K562 (cell line): Measurements from ENCODE around the gene RIMBP3C. TPM values are rescaled to one million over a fixed set of nuclear protein-coding genes. Genes with fewer than 3 reads are reported as not detected.
A peak's percentile ranks its signal among the peaks of the same experiment; 100 is the strongest.

Source experiments
- ATAC-seq: fragments of 200-7000 bp; cut with Tn5 transposase; 3 replicates; pipeline ENCODE4 v1.9.1; 2020; ENCODE audit warnings: moderate library complexity
- BruUV-seq: library from RNA; stranded (reverse); fragments of 400-500 nt; replicated peaks from 2 replicates; lab custom pipeline; 2021; lab: Mats Ljungman, UMichigan
- CTCF ChIA-PET: fragments of 300-600 bp; formaldehyde crosslinking; extraction: SDS; loops from one replicate; lab custom pipeline; 2021; ENCODE audit warnings: low intra/inter-chr PET ratio; lab: Yijun Ruan, JAX
- POLR2A ChIA-PET: fragments of 300-600, 350-650 bp; sonication (Branson Sonifier 250); formaldehyde crosslinking; extraction: SDS; loops from one replicate; lab custom pipeline; 2021; ENCODE audit warnings: antibody characterized with exemption, inconsistent platforms; lab: Yijun Ruan, JAX
- DNase-seq, 4 experiments: peaks; one replicate each; pipeline versions ENCODE4 v3.0.0 to v3.0.0-alpha.2; 2011 to 2018; ENCODE audit warnings: low spot score in 3 of 4, mixed read lengths in 3 of 4; ENCODE audit errors: extremely low read depth in 1 of 4
- FAIRE-seq: peaks from 2 replicates; lab custom pipeline; 2011; peaks lifted over from hg19 to GRCh38; lab: Jason Lieb, UNC
- H2AFZ ChIP-seq: 2 replicates; pipeline ENCODE4 v1.6.0; 2011; ENCODE audit warnings: low read depth, low read length, control low read depth, inconsistent platforms
- H3K27ac ChIP-seq: fragments of 200-600 bp; 3 replicates; pipeline ENCODE4 v1.8.0; 2011; ENCODE audit warnings: low read depth, mild to moderate bottlenecking, control low read depth, inconsistent platforms, low read length, moderate library complexity, mixed read lengths; ENCODE audit errors: extremely low read depth
- H3K27me3 ChIP-seq, 2 experiments: fragments of 300-600 bp in 1 of 2; 2 replicates in 1 of 2; 3 replicates in 1 of 2; pipeline versions ENCODE4 v1.6.0 to v1.8.0; 2011; ENCODE audit warnings: inconsistent platforms in 2 of 2, low read length in 2 of 2, mild to moderate bottlenecking in 1 of 2, mixed read lengths in 1 of 2, moderate library complexity in 1 of 2; ENCODE audit not compliant: control insufficient read depth in 2 of 2, insufficient read depth in 2 of 2
- H3K36me3 ChIP-seq: fragments of 300-600 bp; 3 replicates; pipeline ENCODE4 v1.8.0; 2011; ENCODE audit warnings: mild to moderate bottlenecking, low read length, inconsistent platforms; ENCODE audit not compliant: control insufficient read depth, insufficient read depth
- H3K4me1 ChIP-seq, 2 experiments: fragments of 200-600 bp in 1 of 2; replicated peaks in 1 of 2; 2 replicates in 1 of 2; 3 replicates in 1 of 2; pipeline versions ENCODE4 v1.5.1 to v1.8.0; 2011; ENCODE audit warnings: inconsistent platforms in 2 of 2, low read length in 2 of 2, mild to moderate bottlenecking in 1 of 2, mixed read lengths in 1 of 2, moderate library complexity in 1 of 2; ENCODE audit not compliant: control insufficient read depth in 2 of 2, insufficient read depth in 2 of 2
- H3K4me2 ChIP-seq: 2 replicates; pipeline ENCODE4 v1.6.1; 2011; ENCODE audit warnings: low read length, control low read depth, inconsistent platforms, mixed read lengths; ENCODE audit not compliant: insufficient read depth
- H3K4me3 ChIP-seq: fragments of 200-600 bp; sonication (generic), shearing (Covaris generic); 2 replicates; pipeline ENCODE4 v1.5.1; 2016; ENCODE audit warnings: control low read depth, inconsistent platforms
- H3K79me2 ChIP-seq: fragments of 200-600 bp; 3 replicates; pipeline ENCODE4 v1.8.0; 2011; ENCODE audit warnings: low read length, inconsistent platforms; ENCODE audit not compliant: control insufficient read depth, insufficient read depth
- H3K9ac ChIP-seq, 2 experiments: 2 replicates each; pipeline versions ENCODE4 v1.6.0 to v1.6.1; 2011; ENCODE audit warnings: low read depth in 2 of 2, low read length in 2 of 2, control low read depth in 1 of 2, inconsistent platforms in 1 of 2, mild to moderate bottlenecking in 1 of 2, mixed read lengths in 1 of 2; ENCODE audit not compliant: insufficient read depth in 1 of 2
- H3K9me1 ChIP-seq: one replicate; pipeline ENCODE4 v1.6.0; 2011; ENCODE audit warnings: inconsistent platforms, mild to moderate bottlenecking, low read length, moderate library complexity; ENCODE audit not compliant: control insufficient read depth, insufficient read depth
- H3K9me3 ChIP-seq: replicated peaks from 2 replicates; pipeline ENCODE4 v1.5.1; 2011; ENCODE audit warnings: low read depth, low read length, inconsistent platforms; ENCODE audit not compliant: control insufficient read depth, insufficient read depth
- H4K20me1 ChIP-seq: replicated peaks from 2 replicates; pipeline ENCODE4 v1.6.1; 2011; ENCODE audit warnings: low read length, inconsistent platforms, mixed read lengths; ENCODE audit not compliant: control insufficient read depth, insufficient read depth
- CBX1 ChIP-seq: sonication (generic); IDR thresholded peaks from 2 replicates; pipeline ENCODE4 v1.6.1; 2016; ENCODE audit warnings: antibody characterized with exemption, low read depth, mild to moderate bottlenecking
- COPS2 ChIP-seq: fragments of 450-650 bp; conservative IDR thresholded peaks from 2 replicates; pipeline ENCODE4 v1.6.1; 2016; ENCODE audit warnings: mild to moderate bottlenecking, moderate library complexity
- ETS2 ChIP-seq: IDR thresholded peaks from 2 replicates; pipeline ENCODE4 v1.6.1; 2016; ENCODE audit warnings: borderline replicate concordance, missing genetic modification characterization, mild to moderate bottlenecking, moderate library complexity, missing compliant biosample characterization; ENCODE audit not compliant: poor library complexity, severe bottlenecking
- GATA2 ChIP-seq: sonication (generic); formaldehyde crosslinking; IDR thresholded peaks from 2 replicates; pipeline ENCODE4 v1.4.0; 2020; ENCODE audit warnings: mild to moderate bottlenecking, missing genetic modification reagents
- ILK ChIP-seq: fragments of 450-650 bp; IDR thresholded peaks from 2 replicates; pipeline ENCODE4 v1.6.1; 2016; ENCODE audit warnings: missing genetic modification characterization, low read depth, mild to moderate bottlenecking, missing compliant biosample characterization, moderate library complexity, borderline replicate concordance
- MITF ChIP-seq: IDR thresholded peaks from 2 replicates; pipeline ENCODE4 v1.6.1; 2014; ENCODE audit warnings: antibody characterized with exemption
- MXI1 ChIP-seq: IDR thresholded peaks from 2 replicates; pipeline ENCODE4 v1.6.1; 2011; ENCODE audit warnings: low read depth, mild to moderate bottlenecking, improper control_type of control experiment, low read length
- NUFIP1 ChIP-seq: fragments of 450-650 bp; IDR thresholded peaks from 2 replicates; pipeline ENCODE4 v1.6.1; 2018; ENCODE audit not compliant: partially characterized antibody
- SRSF9 ChIP-seq: fragments of 200-400 bp; formaldehyde crosslinking; IDR thresholded peaks from 2 replicates; pipeline ENCODE4 v1.6.1; 2017; ENCODE audit warnings: low read depth, low read length, borderline replicate concordance
- TCF15 ChIP-seq: fragments of 250-450 bp; sonication (Bioruptor Pico); IDR thresholded peaks from 2 replicates; pipeline ENCODE4 v1.8.0; 2022; ENCODE audit warnings: moderate library complexity, mild to moderate bottlenecking, inconsistent platforms
- TGIF2 ChIP-seq: sonication (generic); formaldehyde crosslinking; IDR thresholded peaks from 2 replicates; pipeline ENCODE4 v1.8.1; 2022; ENCODE audit warnings: mild to moderate bottlenecking, missing genetic modification reagents, moderate library complexity
- THAP12 ChIP-seq: fragments of 250-450 bp; sonication (Bioruptor Pico); IDR thresholded peaks from 2 replicates; pipeline ENCODE4 v1.9.0; 2021; ENCODE audit warnings: mild to moderate bottlenecking, inconsistent platforms
- ZBTB9 ChIP-seq: fragments of 450-650 bp; formaldehyde crosslinking; IDR thresholded peaks from 2 replicates; pipeline ENCODE4 v1.4.0; 2020; ENCODE audit warnings: mild to moderate bottlenecking, moderate library complexity
- ZNF224 ChIP-seq: sonication (generic); formaldehyde crosslinking; IDR thresholded peaks from 2 replicates; pipeline ENCODE4 v1.8.0; 2022; ENCODE audit warnings: mild to moderate bottlenecking, missing genetic modification reagents
- ZNF57 ChIP-seq: fragments of 450-650 bp; formaldehyde crosslinking; IDR thresholded peaks from 2 replicates; pipeline ENCODE4 v1.4.0; 2020; ENCODE audit warnings: mild to moderate bottlenecking, moderate library complexity
- WGBS: fragments of 100-300 bp; shearing (Covaris generic); methylation state at CpG from one replicate; pipeline ENCODE4 v1.1.6; 2016; ENCODE audit warnings: low coverage, mixed read lengths; ENCODE audit not compliant: insufficient coverage; ENCODE audit errors: missing lambda C conversion rate; 5-methylcytosine and 5-hydroxymethylcytosine counted together
- in situ Hi-C: fragments of 300-500 bp; cut with MboI; formaldehyde crosslinking; loops from 4 replicates; pipeline ENCODE4 v1.15.0; 2018; ENCODE audit warnings: inconsistent platforms, mixed read lengths
- intact Hi-C: fragments of 100-400 bp; cut with micrococcal nuclease; formaldehyde crosslinking; loops from 2 replicates; pipeline ENCODE4 v1.14.2; 2022
- polyA plus RNA-seq, 8 experiments: library from polyadenylated mRNA; depleted of rRNA in 4 of 8; stranded (reverse) in 5 of 8; unstranded in 3 of 8; fragments of >200 nt; fragmentation: Nextera tagmentation in 2 of 8; fragmentation: Illumina TruSeq in 1 of 8; extraction: Ambion mirVana in 2 of 8; extraction: Trizol in 1 of 8; gene quantifications; 2 replicates each; pipeline versions ENCODE4 v1.2.1 to v1.2.3, GENCODE V29; 2011 to 2014; ENCODE audit warnings: inconsistent platforms in 1 of 8, missing spikeins in 1 of 8
- total RNA-seq, 7 experiments: library from RNA; depleted of rRNA in 6 of 7; stranded (reverse); fragments of >200 nt in 6 of 7; fragmentation: Illumina TruSeq in 2 of 7; extraction: Trizol in 2 of 7; gene quantifications; 2 replicates each; pipeline versions ENCODE4 v1.2.1 to v1.2.3, GENCODE V29; 2011 to 2021; ENCODE audit warnings: low replicate concordance in 1 of 7

Gene RIMBP3C
- total and polyA plus RNA-seq, 9 of the 15 experiments (the other 6 are each of a cell fraction or from before 2014, with no cell fraction given): 0.09 to 0.98 (median 0.17) TPM; not detected in 2

GRCh38 chr22:21569459-21570170 is 18.4 kb upstream of the RIMBP3C start:
- Histone ChIP-seq H3K4me1 (peaks cover 54 to 59% of the 10 kb centered on the region in 2 experiments), H3K27ac (peak overlapping the region; percentile 0; the same call in 1 of the 3 replicates), H3K9me1 (peaks cover 37% of the 10 kb centered on the region), H3K36me3 (peaks cover 54% of the 10 kb centered on the region), H4K20me1 (peaks cover 66% of the 10 kb centered on the region), H3K79me2 (peaks cover 74% of the 10 kb centered on the region), H2AFZ (no peak overlapping the region), H3K9ac (peak overlapping the region; percentile 96 to 99), H3K4me2 (peak overlapping the region; percentile 91), H3K27me3 (no peaks in the 10 kb centered on the region), H3K9me3 (no peaks in the 10 kb centered on the region), H3K4me3 (peak overlapping the region; percentile 72)
- 39% methylated on average over 8 of the region's 8 CpGs for WGBS
- intact Hi-C loops: loop anchor here (2.0 kb wide), 2 partner anchors 19 to 55 kb away; no protein-coding TSS in a partner anchor
- ATAC-seq (no peak), FAIRE-seq (no peak), DNase-seq (peak in 1 of 4 experiments; percentile 49)
- POLR2A ChIA-PET: interaction anchor here (0.7 to 7.6 kb wide), 20 partner anchors 7 to 150 kb away, joined by 3 to 112 read pairs (median 8); partner anchors contain the start of genes CCDC116, SDF2L1 and YDJC
- CTCF ChIA-PET: no interaction called here
- TSS peak; percentile 36 for BruUV-seq
- in situ Hi-C loops: loop anchor here (5.0 to 10.0 kb wide), 2 partner anchors 32 to 55 kb away; no protein-coding TSS in a partner anchor
- TF ChIP-seq NUFIP1 (no peak), MXI1 (no peak), ZNF57 (CRISPR knock-in tag) (no peak), ILK (tag) (no peak), ETS2 (tag) (no peak), SRSF9 (no peak), TCF15 (CRISPR knock-in tag) (peak; percentile 75; the same call in 1 of the 2 replicates), GATA2 (CRISPR knock-in tag) (no peak), ZBTB9 (CRISPR knock-in tag) (no peak), COPS2 (no peak), THAP12 (CRISPR knock-in tag) (no peak), ZNF224 (CRISPR knock-in tag) (0 out of 2 replicates have a peak, but pooled peaks have one; percentile 5), MITF (no peak), TGIF2 (CRISPR knock-in tag) (no peak), CBX1 (no peak)
